H1 (cell line): ENCODE measurements around the gene TNFAIP8. TPM values are rescaled to one million over a fixed set of nuclear protein-coding genes. Genes with fewer than 3 reads are reported as not detected.

ENCODE experiments used
- CTCF ChIA-PET: fragments of 300-600 bp; sonication (Branson Sonifier 250); formaldehyde crosslinking; loops from one replicate; lab custom pipeline; 2021; ENCODE audit not compliant: partially characterized antibody; lab: Charles Lee
- POLR2A ChIA-PET: fragments of 300-600 bp; sonication (Branson Sonifier 250); formaldehyde crosslinking; loops from one replicate; lab custom pipeline; 2021; ENCODE audit warnings: inconsistent platforms; ENCODE audit not compliant: partially characterized antibody; lab: Charles Lee
- DNase-seq, 2 experiments: peaks; one replicate each; pipeline versions ENCODE4 v3.0.0 to v3.0.0-alpha.2; 2010 to 2022; ENCODE audit warnings: low spot score in 2 of 2, low read depth in 1 of 2, mixed read lengths in 1 of 2
- FAIRE-seq: peaks from 2 replicates; lab custom pipeline; 2011; peaks lifted over from hg19 to GRCh38; lab: Jason Lieb, UNC
- H2AFZ ChIP-seq: 2 replicates; pipeline ENCODE4 v1.8.1; 2012; ENCODE audit warnings: low read length, inconsistent platforms
- H2AK5ac ChIP-seq: 2 replicates; pipeline ENCODE4 v1.6.1; 2013; ENCODE audit warnings: low read depth, low read length
- H2BK120ac ChIP-seq: replicated peaks from 2 replicates; pipeline ENCODE3; 2013; ENCODE audit warnings: low read depth, low read length, inconsistent platforms
- H2BK12ac ChIP-seq: 2 replicates; pipeline ENCODE4 v1.6.1; 2013; ENCODE audit warnings: low read depth, low read length
- H2BK15ac ChIP-seq: 2 replicates; pipeline ENCODE4 v1.6.1; 2013; ENCODE audit warnings: low read length
- H2BK20ac ChIP-seq: 2 replicates; pipeline ENCODE4 v1.6.1; 2013; ENCODE audit warnings: low read length
- H2BK5ac ChIP-seq: 2 replicates; pipeline ENCODE4 v1.6.1; 2013; ENCODE audit warnings: low read depth, low read length
- H3K14ac ChIP-seq: 2 replicates; pipeline ENCODE4 v1.6.1; 2013; ENCODE audit warnings: inconsistent platforms; ENCODE audit not compliant: insufficient read length
- H3K18ac ChIP-seq: 2 replicates; pipeline ENCODE4 v1.6.1; 2013; ENCODE audit warnings: low read length; ENCODE audit errors: extremely low read depth
- H3K23ac ChIP-seq: 2 replicates; pipeline ENCODE4 v1.6.1; 2013; ENCODE audit warnings: inconsistent platforms; ENCODE audit not compliant: insufficient read length
- H3K23me2 ChIP-seq: 2 replicates; pipeline ENCODE4 v1.6.1; 2013; ENCODE audit warnings: low read depth, low read length
- H3K27ac ChIP-seq: 2 replicates; pipeline ENCODE4 v1.6.1; 2011; ENCODE audit warnings: low read depth, low read length, inconsistent platforms
- H3K27me3 ChIP-seq, 4 experiments: replicated peaks in 1 of 4; 1 replicate in 1 of 4; 2 replicates in 3 of 4; pipeline versions ENCODE4 v1.6.1 to v1.8.1; 2011 to 2013; ENCODE audit warnings: low read length in 3 of 4, mild to moderate bottlenecking in 3 of 4, inconsistent platforms in 2 of 4, mixed read lengths in 2 of 4, moderate library complexity in 1 of 4; ENCODE audit not compliant: control insufficient read depth in 3 of 4, insufficient read depth in 3 of 4; ENCODE audit errors: extremely low read depth in 1 of 4
- H3K36me3 ChIP-seq, 4 experiments: 2 replicates each; pipeline versions ENCODE4 v1.6.1 to v1.8.1; 2011 to 2013; ENCODE audit warnings: mild to moderate bottlenecking in 4 of 4, low read length in 3 of 4, moderate library complexity in 2 of 4, control low read depth in 1 of 4, inconsistent platforms in 1 of 4; ENCODE audit not compliant: insufficient read depth in 4 of 4, control insufficient read depth in 2 of 4
- H3K4ac ChIP-seq: replicated peaks from 2 replicates; pipeline ENCODE3; 2013; ENCODE audit warnings: low read length, low read depth, mixed read lengths, inconsistent platforms; ENCODE audit not compliant: insufficient read length
- H3K4me1 ChIP-seq, 4 experiments: replicated peaks in 1 of 4; 1 replicate in 1 of 4; 2 replicates in 3 of 4; pipeline versions ENCODE4 v1.6.1 to v1.8.1; 2011 to 2013; ENCODE audit warnings: low read length in 3 of 4, inconsistent platforms in 2 of 4, mixed read lengths in 1 of 4; ENCODE audit not compliant: insufficient read depth in 4 of 4, control insufficient read depth in 3 of 4
- H3K4me2 ChIP-seq, 2 experiments: 2 replicates each; pipeline versions ENCODE4 v1.6.1 to v1.8.1; 2011 to 2013; ENCODE audit warnings: low read depth in 2 of 2, low read length in 2 of 2, control low read depth in 1 of 2, inconsistent platforms in 1 of 2, mild to moderate bottlenecking in 1 of 2; ENCODE audit not compliant: insufficient read depth in 1 of 2
- H3K4me3 ChIP-seq, 4 experiments: fragments of 200-600, 300-600 bp in 1 of 4; sonication (generic), shearing (Covaris generic), sonication (Bioruptor Twin) in 1 of 4; 2 replicates each; pipeline versions ENCODE4 v1.5.1 to v1.8.1; 2011 to 2016; ENCODE audit warnings: low read length in 4 of 4, low read depth in 3 of 4, control low read depth in 2 of 4, inconsistent platforms in 2 of 4, mild to moderate bottlenecking in 2 of 4, mixed read lengths in 1 of 4, moderate library complexity in 1 of 4; ENCODE audit not compliant: insufficient read depth in 2 of 4; ENCODE audit errors: extremely low read depth in 1 of 4
- H3K56ac ChIP-seq: replicated peaks from 2 replicates; pipeline ENCODE3; 2013; ENCODE audit warnings: low read depth, mild to moderate bottlenecking, mixed read lengths, low read length, inconsistent platforms; ENCODE audit not compliant: insufficient read length
- H3K79me1 ChIP-seq: 2 replicates; pipeline ENCODE4 v1.6.1; 2013; ENCODE audit warnings: low read depth, low read length, control low read depth
- H3K79me2 ChIP-seq, 2 experiments: 2 replicates each; pipeline versions ENCODE4 v1.6.1 to v1.8.1; 2012 to 2013; ENCODE audit warnings: low read length in 2 of 2, mild to moderate bottlenecking in 2 of 2, inconsistent platforms in 1 of 2; ENCODE audit not compliant: insufficient read depth in 2 of 2, control insufficient read depth in 1 of 2
- H3K9ac ChIP-seq, 4 experiments: replicated peaks in 1 of 4; 1 replicate in 1 of 4; 2 replicates in 3 of 4; pipeline versions ENCODE4 v1.6.1 to v1.8.1; 2011 to 2013; ENCODE audit warnings: low read depth in 3 of 4, low read length in 3 of 4, control low read depth in 2 of 4, mild to moderate bottlenecking in 2 of 4, moderate library complexity in 2 of 4, inconsistent platforms in 1 of 4; ENCODE audit errors: extremely low read depth in 1 of 4
- H3K9me3 ChIP-seq, 2 experiments: 2 replicates each; pipeline versions ENCODE4 v1.6.1 to v1.8.1; 2012 to 2013; ENCODE audit warnings: mild to moderate bottlenecking in 2 of 2, moderate library complexity in 2 of 2, control low read depth in 1 of 2, inconsistent platforms in 1 of 2, low read depth in 1 of 2, low read length in 1 of 2, mixed read lengths in 1 of 2; ENCODE audit not compliant: insufficient read depth in 2 of 2
- H4K20me1 ChIP-seq, 2 experiments: replicated peaks in 1 of 2; 2 replicates each; pipeline versions ENCODE3 to v1.8.1; 2011 to 2013; ENCODE audit warnings: inconsistent platforms in 2 of 2, low read length in 2 of 2, mild to moderate bottlenecking in 1 of 2; ENCODE audit not compliant: insufficient read depth in 2 of 2, control insufficient read depth in 1 of 2
- H4K5ac ChIP-seq: 2 replicates; pipeline ENCODE4 v1.6.1; 2013; ENCODE audit warnings: low read length, low read depth, mixed read lengths, inconsistent platforms; ENCODE audit not compliant: insufficient read length
- H4K8ac ChIP-seq: 2 replicates; pipeline ENCODE4 v1.8.0; 2013; ENCODE audit warnings: mild to moderate bottlenecking, moderate library complexity, low read length, inconsistent platforms; ENCODE audit not compliant: insufficient read depth; ENCODE audit errors: extremely low read depth
- H4K91ac ChIP-seq: replicated peaks from 2 replicates; pipeline ENCODE3; 2013; ENCODE audit warnings: low read length, mixed read lengths, inconsistent platforms; ENCODE audit not compliant: insufficient read length
- CHD1 ChIP-seq: IDR thresholded peaks from 2 replicates; pipeline ENCODE4 v1.6.1; 2012; ENCODE audit warnings: low read depth, low read length, improper control_type of control experiment
- CHD2 ChIP-seq: IDR thresholded peaks from 2 replicates; pipeline ENCODE4 v1.6.1; 2012; ENCODE audit warnings: low read length, improper control_type of control experiment
- JUND ChIP-seq: IDR thresholded peaks from 2 replicates; pipeline ENCODE4 v1.6.1; 2011; ENCODE audit warnings: mild to moderate bottlenecking, improper control_type of control experiment, low read length
- SP2 ChIP-seq: IDR thresholded peaks from 2 replicates; pipeline ENCODE4 v1.6.1; 2012; ENCODE audit warnings: mild to moderate bottlenecking, low read length, inconsistent platforms
- WGBS, 2 experiments: shearing (Covaris generic) in 1 of 2; methylation state at CpG; one replicate each; pipeline versions ENCODE4 v1.1.6 to v1.1.7; 2013 to 2015; ENCODE audit warnings: low lambda C conversion rate in 2 of 2, mixed read lengths in 2 of 2, inconsistent platforms in 1 of 2, low coverage in 1 of 2, missing lambda C conversion rate in 1 of 2; ENCODE audit not compliant: insufficient replicate concordance in 2 of 2, insufficient coverage in 1 of 2, insufficient read length in 1 of 2; ENCODE audit errors: extremely low coverage in 1 of 2, missing lambda C conversion rate in 1 of 2; 5-methylcytosine and 5-hydroxymethylcytosine counted together
- polyA plus RNA-seq, 7 experiments: library from polyadenylated mRNA; depleted of rRNA in 3 of 7; stranded (reverse) in 5 of 7; unstranded in 2 of 7; fragments of >200 nt in 5 of 7; fragments of 200-250 nt in 2 of 7; gene quantifications; 1 replicate in 5 of 7; 2 replicates in 1 of 7; 4 replicates in 1 of 7; pipeline versions ENCODE4 v1.2.1 to v1.2.3, GENCODE V29; 2011 to 2013; ENCODE audit warnings: missing spikeins in 2 of 7, mixed read lengths in 2 of 7
- total RNA-seq: library from RNA; stranded (reverse); fragmentation: NEBNext Ultra II Directional; extraction: Animal tissue kit (Norgen Biotek cat#: 25700); gene quantifications from 2 replicates; pipeline ENCODE4 v1.2.1, GENCODE V29; 2021

TNFAIP8 gene
- total and polyA plus RNA-seq, 2 of the 8 experiments (the other 6 are each of a cell fraction or from before 2014, with no cell fraction given) = 12.4 to 19.3 TPM

- no peak for FAIRE-seq
- Histone ChIP-seq H3K4me2 (no peak overlapping the region), H3K23me2 (no peaks in the 10 kb centered on the region), H4K5ac (no peak overlapping the region), H3K14ac (no peak overlapping the region), H3K23ac (no peak overlapping the region), H3K4me1 (no peaks in the 10 kb centered on the region), H3K4ac (no peak overlapping the region), H2BK20ac (no peak overlapping the region), H2AK5ac (no peak overlapping the region), H3K79me2 (peaks cover 0 to 2% of the 10 kb centered on the region in 2 experiments; a peak in 1 of 4 replicates), H3K18ac (no peak overlapping the region), H2AFZ (no peak overlapping the region), H3K36me3 (no peaks in the 10 kb centered on the region), H2BK12ac (no peak overlapping the region), H2BK5ac (no peak overlapping the region), H4K8ac (no peak overlapping the region), H3K9ac (no peak overlapping the region), H3K27ac (no peak overlapping the region), H3K27me3 (no peaks in the 10 kb centered on the region), H2BK120ac (no peak overlapping the region), H3K79me1 (no peaks in the 10 kb centered on the region; the same call in 1 of the 2 replicates), H4K91ac (no peak overlapping the region), H3K4me3 (no peak overlapping the region), H4K20me1 (no peaks in the 10 kb centered on the region), H3K56ac (no peak overlapping the region), H3K9me3 (no peaks in the 10 kb centered on the region), H2BK15ac (no peak overlapping the region)
- ChIA-PET CTCF (interaction anchor here (0.9 kb wide), 1 partner anchor 25 kb away, joined by 3 read pairs; no protein-coding TSS in a partner anchor), POLR2A (no interaction called here)
- TF ChIP-seq CHD1 (no peak), SP2 (no peak), CHD2 (no peak), JUND (no peak)
- no peak for DNase-seq
- WGBS, 2 experiments = 88% methylated on average over 4 of the region's 4 CpGs; no CpG with 5 or more reads in 1 of the 2 experiments
Observed at GRCh38 chr5:119309326-119309725, 46.5 kb upstream of the TNFAIP8 start.
